Measurements from ENCODE around the gene ACTN2. TPM values are rescaled to one million over a fixed set of nuclear protein-coding genes. Genes with fewer than 3 reads are reported as not detected.

ACTN2 gene
- total RNA-seq, 1 donor from 2014 or later = 2.4 TPM

DNA sequence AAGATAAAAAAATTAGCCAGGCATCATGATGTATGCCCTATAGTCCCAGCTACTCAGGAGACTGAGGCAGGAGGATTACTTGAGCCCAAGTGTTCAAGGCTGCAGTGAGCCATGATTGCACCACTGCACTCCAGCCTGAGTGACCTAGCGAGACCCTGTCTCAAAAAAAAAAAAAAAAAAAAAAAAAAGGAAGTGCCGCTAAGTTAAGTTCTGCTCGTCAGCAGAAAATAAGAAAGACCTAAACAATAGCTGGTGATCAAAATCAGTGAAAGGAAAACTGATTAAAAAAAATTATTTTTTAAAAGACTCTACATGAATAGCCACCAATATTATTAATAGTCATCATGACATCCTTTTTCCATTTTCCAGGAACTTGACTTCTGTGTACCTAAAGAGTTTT is 64.6 kb downstream of the ACTN2 start:
- Mint-ChIP-seq H3K27ac (no peak overlapping the region), H3K4me3 (no peak overlapping the region), H3K27me3 (peaks cover 5% of the 10 kb centered on the region), H3K9me3 (no peaks in the 10 kb centered on the region), H3K36me3 (no peaks in the 10 kb centered on the region), H3K4me1 (ENCODE audit: unreplicated experiment) (no peaks in the 10 kb centered on the region)
- no peak for TF ChIP-seq CTCF (conservative IDR thresholded peaks at IDR 0.05)
- DNase-seq (ENCODE audit: extremely low spot score, unreplicated experiment) = no peak

GRCh38 chr1:236751385-236751784 is 65.1 kb downstream of the ACTN2 start:
- no peak for TF ChIP-seq CTCF (conservative IDR thresholded peaks at IDR 0.05)
- Mint-ChIP-seq H3K27ac (no peak overlapping the region), H3K36me3 (no peaks in the 10 kb centered on the region), H3K27me3 (peaks cover 5% of the 10 kb centered on the region), H3K4me1 (ENCODE audit: unreplicated experiment) (no peaks in the 10 kb centered on the region), H3K4me3 (no peak overlapping the region), H3K9me3 (no peaks in the 10 kb centered on the region)
- no peak for DNase-seq (ENCODE audit: extremely low spot score, unreplicated experiment)

DNA sequence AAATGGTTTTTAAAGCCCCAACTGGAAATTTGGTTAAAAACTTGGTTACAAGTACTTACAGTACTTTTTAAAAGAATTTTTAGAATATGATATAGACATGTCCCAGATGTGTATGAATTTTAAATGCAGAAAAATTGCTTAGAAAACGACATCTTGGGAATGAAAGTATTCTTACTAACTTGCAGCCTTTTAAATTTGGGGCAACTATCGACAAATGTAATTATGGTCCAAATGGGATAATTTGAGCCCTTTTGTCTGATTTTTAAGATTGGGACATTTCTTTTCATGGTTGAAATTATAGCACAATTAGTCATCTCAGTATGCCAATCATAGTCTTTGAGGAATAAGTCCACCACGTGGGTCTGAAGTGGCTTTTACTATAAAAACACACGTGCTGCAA is 65.6 kb downstream of the ACTN2 start:
- H3K27me3 Mint-ChIP-seq = peaks cover 5% of the 10 kb centered on the region
- H3K4me1 Mint-ChIP-seq (ENCODE audit: unreplicated experiment) = no peaks in the 10 kb centered on the region
- H3K36me3 Mint-ChIP-seq = no peaks in the 10 kb centered on the region
- no peak overlapping the region for H3K27ac Mint-ChIP-seq
- no peaks in the 10 kb centered on the region for H3K9me3 Mint-ChIP-seq
- no peak overlapping the region for H3K4me3 Mint-ChIP-seq
- TF ChIP-seq CTCF (conservative IDR thresholded peaks at IDR 0.05) = no peak
- DNase-seq (ENCODE audit: extremely low spot score, unreplicated experiment) = no peak

GRCh38 chr1:236753516-236753915 is 67.2 kb downstream of the ACTN2 start:
- no peak overlapping the region for H3K4me3 Mint-ChIP-seq
- no peaks in the 10 kb centered on the region for H3K36me3 Mint-ChIP-seq
- H3K4me1 Mint-ChIP-seq (ENCODE audit: unreplicated experiment) = no peaks in the 10 kb centered on the region
- TF ChIP-seq CTCF (conservative IDR thresholded peaks at IDR 0.05) = peak; percentile 54
- no peak for DNase-seq (ENCODE audit: extremely low spot score, unreplicated experiment)
- H3K9me3 Mint-ChIP-seq = no peaks in the 10 kb centered on the region
- H3K27ac Mint-ChIP-seq = no peak overlapping the region
- no peaks in the 10 kb centered on the region for H3K27me3 Mint-ChIP-seq

GRCh38 chr1:236753964-236754363 is 67.7 kb downstream of the ACTN2 start:
- Mint-ChIP-seq H3K27ac (no peak overlapping the region), H3K27me3 (no peaks in the 10 kb centered on the region), H3K9me3 (no peaks in the 10 kb centered on the region), H3K4me3 (no peak overlapping the region), H3K36me3 (no peaks in the 10 kb centered on the region), H3K4me1 (ENCODE audit: unreplicated experiment) (no peaks in the 10 kb centered on the region)
- TF ChIP-seq CTCF (conservative IDR thresholded peaks at IDR 0.05) = no peak
- no peak for DNase-seq (ENCODE audit: extremely low spot score, unreplicated experiment)
